ENCODE results near the gene BCAM.
A peak's percentile ranks its signal among the peaks of the same experiment; 100 is the strongest.

The BCAM gene

DNA sequence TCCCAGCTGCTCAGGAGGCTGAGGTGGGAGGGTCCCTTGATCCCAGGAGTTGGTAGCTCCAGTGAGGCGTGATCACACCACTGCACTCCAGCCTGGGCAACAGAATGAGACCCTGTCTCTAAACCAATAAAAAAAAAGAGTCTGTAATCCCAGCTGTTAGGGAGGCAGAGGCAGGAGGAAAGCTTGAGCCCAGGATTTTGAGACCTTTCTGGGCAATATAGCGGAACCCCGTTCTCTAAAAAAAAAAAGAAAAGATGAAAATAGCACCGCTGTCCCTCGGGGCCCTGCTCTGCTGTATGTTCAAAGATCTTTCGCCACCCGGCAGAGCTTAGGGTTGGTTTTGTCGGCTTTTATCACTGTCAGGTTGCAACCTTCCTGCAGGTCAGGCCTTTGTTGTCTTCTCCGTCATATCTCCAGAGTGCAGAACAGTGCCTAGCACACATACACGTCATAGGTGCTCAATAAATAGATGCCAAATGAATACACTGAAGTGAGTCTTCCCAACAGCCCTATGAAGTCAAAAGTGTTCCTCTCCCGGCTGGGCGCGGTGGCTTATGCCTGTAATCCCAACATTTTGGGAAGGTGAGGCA lies 13.4 kb upstream of the BCAM start:
- no peaks in the 10 kb centered on the region for H3K36me3 ChIP-seq (replicated peaks; ENCODE audit: low read depth, low read length)
- H3K4me1 ChIP-seq (ENCODE audit: low read length): peaks cover 15% of the 10 kb centered on the region
- H3K9ac ChIP-seq (ENCODE audit: low read length): no peak overlapping the region
- TF ChIP-seq, protein P1, sequence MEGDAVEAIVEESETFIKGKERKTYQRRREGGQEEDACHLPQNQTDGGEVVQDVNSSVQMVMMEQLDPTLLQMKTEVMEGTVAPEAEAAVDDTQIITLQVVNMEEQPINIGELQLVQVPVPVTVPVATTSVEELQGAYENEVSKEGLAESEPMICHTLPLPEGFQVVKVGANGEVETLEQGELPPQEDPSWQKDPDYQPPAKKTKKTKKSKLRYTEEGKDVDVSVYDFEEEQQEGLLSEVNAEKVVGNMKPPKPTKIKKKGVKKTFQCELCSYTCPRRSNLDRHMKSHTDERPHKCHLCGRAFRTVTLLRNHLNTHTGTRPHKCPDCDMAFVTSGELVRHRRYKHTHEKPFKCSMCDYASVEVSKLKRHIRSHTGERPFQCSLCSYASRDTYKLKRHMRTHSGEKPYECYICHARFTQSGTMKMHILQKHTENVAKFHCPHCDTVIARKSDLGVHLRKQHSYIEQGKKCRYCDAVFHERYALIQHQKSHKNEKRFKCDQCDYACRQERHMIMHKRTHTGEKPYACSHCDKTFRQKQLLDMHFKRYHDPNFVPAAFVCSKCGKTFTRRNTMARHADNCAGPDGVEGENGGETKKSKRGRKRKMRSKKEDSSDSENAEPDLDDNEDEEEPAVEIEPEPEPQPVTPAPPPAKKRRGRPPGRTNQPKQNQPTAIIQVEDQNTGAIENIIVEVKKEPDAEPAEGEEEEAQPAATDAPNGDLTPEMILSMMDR (IDR thresholded peaks at IDR 0.05; ENCODE audit: low read depth, low read length): no peak
- TF ChIP-seq EZH2phosphoT487 (IDR thresholded peaks at IDR 0.05; ENCODE audit: low read depth): no peak
- H3K27ac ChIP-seq (ENCODE audit: low read length): no peak overlapping the region
- H3K27me3 ChIP-seq (ENCODE audit: low read depth, low read length): peaks cover 34% of the 10 kb centered on the region
- no peaks in the 10 kb centered on the region for H3K9me3 ChIP-seq (ENCODE audit: insufficient read depth, low read length)
- no peak overlapping the region for H3K4me2 ChIP-seq (ENCODE audit: low read length)
- H3K79me2 ChIP-seq (ENCODE audit: low read length): no peaks in the 10 kb centered on the region
- no peak overlapping the region for H2AFZ ChIP-seq (ENCODE audit: low read depth, low read length)
- H3K4me3 ChIP-seq (ENCODE audit: low read length): no peak overlapping the region
- no peaks in the 10 kb centered on the region for H4K20me1 ChIP-seq (ENCODE audit: insufficient read depth, low read length)

DNA sequence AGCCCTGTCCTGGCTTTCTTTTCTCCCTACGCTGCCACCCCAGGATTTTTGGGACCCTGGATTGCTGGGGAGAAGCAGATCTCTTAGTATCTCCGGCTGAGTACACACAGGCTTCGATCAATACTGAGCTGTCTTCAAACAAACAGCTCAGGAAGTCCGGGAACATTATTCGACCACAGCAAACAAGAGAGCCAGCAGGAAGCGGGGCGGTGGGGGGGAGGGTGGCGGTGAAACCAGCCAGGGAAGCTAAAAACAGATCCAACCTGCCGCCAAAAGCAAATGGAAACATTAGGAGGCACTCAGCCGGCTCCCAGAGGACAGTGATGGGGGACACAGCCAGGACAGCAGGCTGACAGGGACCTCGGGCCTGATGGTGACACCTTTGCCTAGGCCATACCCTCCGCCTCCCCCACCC lies 12.2 kb upstream of the BCAM start:
- TF ChIP-seq EZH2phosphoT487 (IDR thresholded peaks at IDR 0.05; ENCODE audit: low read depth): no peak
- Histone ChIP-seq H2AFZ (ENCODE audit: low read depth, low read length) (no peak overlapping the region), H3K9ac (ENCODE audit: low read length) (no peak overlapping the region), H3K36me3 (replicated peaks; ENCODE audit: low read depth, low read length) (no peaks in the 10 kb centered on the region), H3K4me3 (ENCODE audit: low read length) (no peak overlapping the region), H3K27ac (ENCODE audit: low read length) (no peak overlapping the region), H3K4me2 (ENCODE audit: low read length) (no peak overlapping the region), H3K9me3 (ENCODE audit: insufficient read depth, low read length) (no peaks in the 10 kb centered on the region), H4K20me1 (ENCODE audit: insufficient read depth, low read length) (no peaks in the 10 kb centered on the region), H3K27me3 (ENCODE audit: low read depth, low read length) (peaks cover 34% of the 10 kb centered on the region), H3K79me2 (ENCODE audit: low read length) (no peaks in the 10 kb centered on the region), H3K4me1 (ENCODE audit: low read length) (peaks cover 15% of the 10 kb centered on the region)

DNA sequence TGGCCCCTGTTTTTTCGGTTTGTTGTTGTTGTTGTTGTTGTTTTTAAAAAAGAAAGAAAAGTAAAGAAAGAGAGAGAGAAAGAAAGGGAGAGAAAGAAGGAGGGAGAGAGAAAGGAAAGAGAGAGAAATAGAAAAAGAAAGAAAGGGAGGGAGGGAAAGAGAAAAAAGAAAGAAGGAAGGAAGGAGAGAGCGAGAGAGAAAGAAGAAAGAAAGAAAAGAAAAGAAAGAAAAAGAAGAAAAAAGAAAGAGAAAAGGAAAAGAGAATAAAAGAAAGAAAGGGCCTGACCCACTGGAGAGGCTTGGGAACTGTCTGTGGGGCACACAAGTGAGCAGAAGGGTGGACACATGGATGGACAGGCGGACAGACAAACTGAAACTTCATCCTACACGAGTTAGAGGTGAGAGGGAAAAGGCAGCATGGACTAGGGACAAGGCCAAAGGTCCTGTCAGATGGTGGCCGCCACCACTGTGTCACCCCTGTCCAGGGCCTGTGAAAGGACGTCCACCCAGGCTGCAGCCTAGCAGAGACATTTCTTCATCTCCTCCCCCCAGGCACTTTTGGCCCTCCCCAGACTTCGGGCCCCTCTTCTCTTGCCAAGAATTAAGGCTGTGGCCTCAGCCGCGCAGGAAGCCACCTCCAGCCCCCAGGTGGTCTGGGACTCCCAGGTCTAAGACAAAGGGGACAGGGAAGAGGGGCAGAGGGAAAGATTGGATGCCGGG lies 9.1 kb upstream of the BCAM start:
- H4K20me1 ChIP-seq (ENCODE audit: insufficient read depth, low read length): no peaks in the 10 kb centered on the region
- no peaks in the 10 kb centered on the region for H3K79me2 ChIP-seq (ENCODE audit: low read length)
- H3K4me1 ChIP-seq (ENCODE audit: low read length): peaks cover 7% of the 10 kb centered on the region
- no peak overlapping the region for H3K4me3 ChIP-seq (ENCODE audit: low read length)
- H3K27ac ChIP-seq (ENCODE audit: low read length): no peak overlapping the region
- H3K27me3 ChIP-seq (ENCODE audit: low read depth, low read length): peaks cover 41% of the 10 kb centered on the region
- H3K36me3 ChIP-seq (replicated peaks; ENCODE audit: low read depth, low read length): no peaks in the 10 kb centered on the region
- H3K9ac ChIP-seq (ENCODE audit: low read length): no peak overlapping the region
- TF ChIP-seq, protein P1 (IDR thresholded peaks at IDR 0.05; ENCODE audit: low read depth, low read length): no peak
- no peak for TF ChIP-seq EZH2phosphoT487 (IDR thresholded peaks at IDR 0.05; ENCODE audit: low read depth)
- H3K9me3 ChIP-seq (ENCODE audit: insufficient read depth, low read length): no peaks in the 10 kb centered on the region
- H3K4me2 ChIP-seq (ENCODE audit: low read length): peak overlapping the region; percentile 36; the same call in 1 of the 2 replicates
- H2AFZ ChIP-seq (ENCODE audit: low read depth, low read length): no peak overlapping the region

DNA sequence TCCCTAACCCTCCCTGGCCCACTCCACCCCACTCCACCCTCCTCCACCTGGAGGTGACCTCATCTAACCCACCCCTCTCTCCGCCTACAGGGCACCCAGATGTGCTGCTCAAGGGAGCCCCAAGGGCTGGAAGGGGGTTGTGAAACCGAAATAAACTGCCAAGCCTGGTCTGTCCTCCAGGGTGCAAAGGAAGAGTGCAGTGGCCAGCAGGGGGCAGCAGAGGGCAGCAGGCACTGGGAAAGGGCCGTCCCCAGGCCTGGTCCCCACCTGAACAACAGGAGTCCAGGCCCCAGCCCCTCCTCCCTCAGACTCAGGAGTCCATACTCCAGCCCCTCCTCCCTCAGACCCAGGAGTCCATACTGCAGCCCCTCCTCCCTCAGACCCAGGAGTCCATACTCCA lies 8.4 kb upstream of the BCAM start:
- no peak overlapping the region for H3K9ac ChIP-seq (ENCODE audit: low read length)
- peaks cover 41% of the 10 kb centered on the region for H3K27me3 ChIP-seq (ENCODE audit: low read depth, low read length)
- H3K36me3 ChIP-seq (replicated peaks; ENCODE audit: low read depth, low read length): no peaks in the 10 kb centered on the region
- H3K27ac ChIP-seq (ENCODE audit: low read length): no peak overlapping the region
- H4K20me1 ChIP-seq (ENCODE audit: insufficient read depth, low read length): no peaks in the 10 kb centered on the region
- H3K9me3 ChIP-seq (ENCODE audit: insufficient read depth, low read length): no peaks in the 10 kb centered on the region
- H3K4me3 ChIP-seq (ENCODE audit: low read length): no peak overlapping the region; the same call in 1 of the 2 replicates
- no peak overlapping the region for H2AFZ ChIP-seq (ENCODE audit: low read depth, low read length)
- peak overlapping the region; percentile 36 for H3K4me2 ChIP-seq (ENCODE audit: low read length)
- no peaks in the 10 kb centered on the region for H3K79me2 ChIP-seq (ENCODE audit: low read length)
- no peak for TF ChIP-seq EZH2phosphoT487 (IDR thresholded peaks at IDR 0.05; ENCODE audit: low read depth)
- TF ChIP-seq, protein P1 (IDR thresholded peaks at IDR 0.05; ENCODE audit: low read depth, low read length): peak; percentile 88
- peaks cover 7% of the 10 kb centered on the region for H3K4me1 ChIP-seq (ENCODE audit: low read length)

Measured in OCI-LY3 (cell line).